NT2/D1 (cell line): ENCODE data around the gene WFDC5.

Source experiments
- DNase-seq: peaks from one replicate; pipeline ENCODE4 v3.0.0-alpha.2; 2011; ENCODE audit warnings: low read depth, low spot score
- H3K27me3 ChIP-seq: 2 replicates; pipeline ENCODE4 v1.6.0; 2011; ENCODE audit warnings: mild to moderate bottlenecking; ENCODE audit not compliant: insufficient read length, insufficient read depth
- H3K36me3 ChIP-seq: 2 replicates; pipeline ENCODE4 v1.6.1; 2011; ENCODE audit warnings: mild to moderate bottlenecking, low read length, mixed read lengths; ENCODE audit not compliant: insufficient read depth, insufficient read length
- H3K4me1 ChIP-seq: 2 replicates; pipeline ENCODE4 v1.5.1; 2011; ENCODE audit not compliant: insufficient read depth, insufficient read length
- H3K4me3 ChIP-seq: 2 replicates; pipeline ENCODE4 v1.5.1; 2011; ENCODE audit warnings: low read depth; ENCODE audit not compliant: insufficient read length
- H3K9ac ChIP-seq: 2 replicates; pipeline ENCODE4 v1.6.0; 2011; ENCODE audit warnings: low read depth; ENCODE audit not compliant: insufficient read length
- H3K9me3 ChIP-seq: 2 replicates; pipeline ENCODE4 v1.5.1; 2011; ENCODE audit warnings: mild to moderate bottlenecking, low read length; ENCODE audit not compliant: insufficient read depth
- SUZ12 ChIP-seq: IDR thresholded peaks from 2 replicates; pipeline ENCODE4 v1.6.1; 2011; ENCODE audit not compliant: insufficient read length, insufficient read depth; ENCODE audit errors: extremely low read depth
- YY1 ChIP-seq: IDR thresholded peaks from 2 replicates; pipeline ENCODE4 v1.6.1; 2011; ENCODE audit not compliant: insufficient read length, insufficient read depth
- ZNF274 ChIP-seq: IDR thresholded peaks from 2 replicates; pipeline ENCODE4 v1.6.1; 2011; ENCODE audit warnings: mild to moderate bottlenecking, low read depth, low read length

The WFDC5 gene

DNA sequence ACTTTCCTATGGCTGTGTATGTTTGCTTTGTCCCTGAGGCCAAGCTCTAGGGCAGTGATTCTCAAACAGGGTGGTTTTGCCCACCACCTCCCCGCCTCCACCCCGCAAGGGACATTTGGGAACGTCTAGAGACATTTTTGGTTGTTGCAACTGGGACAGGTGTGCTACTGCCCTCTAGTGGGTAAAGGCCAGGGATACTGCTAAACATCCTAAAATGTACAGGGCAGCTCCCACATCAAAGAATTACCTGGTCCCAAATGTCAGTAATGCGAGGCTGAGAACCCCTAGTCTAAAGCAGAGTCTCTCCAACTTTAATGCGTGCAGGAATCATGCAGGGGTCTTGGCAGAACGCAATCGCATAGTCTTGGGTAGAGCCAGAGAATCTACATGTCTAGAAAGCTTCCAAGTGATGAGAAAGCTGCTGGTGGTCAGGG, 19.2 kb downstream of the WFDC5 start:
- H3K4me1 ChIP-seq: no peaks in the 10 kb centered on the region
- H3K9ac ChIP-seq: no peak overlapping the region
- H3K27me3 ChIP-seq: peaks cover 41% of the 10 kb centered on the region
- H3K9me3 ChIP-seq: no peaks in the 10 kb centered on the region; the same call in 1 of the 2 replicates
- H3K4me3 ChIP-seq: no peak overlapping the region
- DNase-seq: peak; percentile 63
- H3K36me3 ChIP-seq: peaks cover 4% of the 10 kb centered on the region
- TF ChIP-seq YY1 (no peak), ZNF274 (no peak), SUZ12 (no peak)

DNA sequence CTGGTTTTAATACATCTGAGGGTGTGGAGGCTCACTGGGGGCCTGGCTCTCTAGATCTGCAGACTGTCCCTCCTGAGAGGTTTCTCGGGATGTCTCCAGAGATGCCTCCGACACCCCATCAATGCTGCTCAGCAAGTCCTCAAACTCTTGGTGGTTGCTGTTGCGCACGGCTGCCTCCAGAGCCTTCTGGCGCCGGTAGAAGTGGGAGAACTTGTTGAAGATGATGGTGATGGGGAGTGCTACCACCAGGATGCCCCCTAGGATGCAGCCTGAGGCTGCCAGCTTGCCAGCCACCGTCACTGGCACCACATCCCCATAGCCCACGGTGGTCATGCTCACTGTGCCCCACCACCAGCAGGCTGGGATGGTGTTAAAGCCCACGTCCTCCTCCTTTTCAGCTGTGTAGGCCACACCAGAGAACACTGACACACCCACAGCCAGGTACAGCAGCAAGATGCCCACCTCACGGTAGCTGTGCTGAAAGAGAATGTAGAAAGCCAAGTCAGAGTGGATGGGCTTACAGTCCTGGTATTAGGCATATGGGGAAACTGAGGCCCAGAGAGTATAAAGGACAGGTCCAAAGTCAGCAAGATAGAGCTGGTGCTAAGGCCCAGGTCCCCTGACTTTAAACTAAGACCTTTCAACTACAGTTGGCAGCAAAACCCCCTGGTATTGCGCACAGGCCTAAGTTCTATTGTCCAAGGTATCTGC, 20.0 kb downstream of the WFDC5 start:
- no peak overlapping the region for H3K9ac ChIP-seq
- TF ChIP-seq ZNF274 (no peak), SUZ12 (no peak), YY1 (no peak)
- H3K36me3 ChIP-seq: peaks cover 4% of the 10 kb centered on the region
- DNase-seq: no peak
- no peak overlapping the region for H3K4me3 ChIP-seq
- peaks cover 33% of the 10 kb centered on the region for H3K27me3 ChIP-seq
- no peaks in the 10 kb centered on the region; the same call in 1 of the 2 replicates for H3K9me3 ChIP-seq
- no peaks in the 10 kb centered on the region for H3K4me1 ChIP-seq

DNA sequence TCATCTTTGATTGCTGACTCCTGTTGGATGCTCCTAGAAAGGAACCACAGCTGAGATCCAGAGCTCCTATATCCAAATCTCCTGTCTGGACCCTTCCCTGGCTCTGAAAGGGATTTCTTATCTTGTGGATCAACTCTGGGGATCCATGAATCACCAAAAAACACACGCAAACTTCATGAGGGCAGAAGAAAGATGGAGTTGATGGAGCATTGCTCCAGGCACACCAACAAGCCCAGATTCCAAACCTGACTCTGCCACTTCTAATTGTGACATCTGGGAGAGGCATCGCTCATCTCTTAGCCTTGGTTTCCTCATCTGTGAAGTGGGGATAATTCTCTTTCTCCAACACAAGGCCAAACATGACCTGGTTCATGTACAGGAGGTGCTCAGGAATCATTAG, 20.8 kb downstream of the WFDC5 start:
- no peak overlapping the region for H3K9ac ChIP-seq
- DNase-seq: no peak
- no peak for TF ChIP-seq YY1
- TF ChIP-seq ZNF274: no peak
- TF ChIP-seq SUZ12: no peak
- peaks cover 25% of the 10 kb centered on the region for H3K27me3 ChIP-seq
- H3K4me3 ChIP-seq: no peak overlapping the region
- H3K4me1 ChIP-seq: no peaks in the 10 kb centered on the region
- no peaks in the 10 kb centered on the region; the same call in 1 of the 2 replicates for H3K9me3 ChIP-seq
- H3K36me3 ChIP-seq: peaks cover 4% of the 10 kb centered on the region

DNA sequence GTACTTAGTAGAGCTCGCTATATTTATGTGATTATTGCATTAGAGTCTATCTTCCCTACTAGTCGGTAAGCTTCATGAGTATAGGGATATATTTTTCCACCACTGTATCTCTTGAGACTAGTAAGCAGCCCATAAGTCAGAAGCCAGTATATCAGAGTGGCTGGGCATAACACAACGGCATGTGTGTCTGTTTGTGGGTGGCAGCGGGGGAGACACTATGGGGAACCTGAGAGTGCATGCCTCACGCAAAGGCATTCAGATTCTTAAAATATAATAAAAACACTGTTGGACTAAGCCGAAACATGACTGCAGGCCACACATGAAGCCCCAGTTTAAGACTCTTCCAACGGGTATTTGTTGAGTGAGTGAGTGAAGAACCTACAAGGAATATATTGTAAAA, 22.1 kb downstream of the WFDC5 start:
- TF ChIP-seq SUZ12: no peak
- TF ChIP-seq ZNF274: no peak
- no peak for TF ChIP-seq YY1
- no peak for DNase-seq
- peaks cover 4% of the 10 kb centered on the region for H3K36me3 ChIP-seq

DNA sequence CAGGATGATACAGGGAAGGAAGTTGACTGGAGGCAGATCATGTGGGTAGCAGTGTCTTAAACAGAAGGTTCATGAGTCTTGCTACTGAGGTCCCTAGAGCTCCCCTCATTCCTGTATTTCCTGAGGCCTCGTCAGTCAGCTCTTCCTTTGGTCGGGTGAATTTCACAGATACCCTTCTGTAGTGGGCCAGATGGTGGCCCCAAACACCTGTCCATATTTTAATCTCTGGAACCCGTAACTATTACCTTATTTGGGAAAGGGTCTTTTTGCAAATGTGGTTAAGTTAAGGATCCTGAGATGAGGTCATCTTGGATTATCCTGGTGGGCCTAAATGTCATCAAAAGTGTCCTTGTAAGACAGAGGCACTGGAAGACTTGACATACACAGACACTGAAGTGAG, 23.6 kb downstream of the WFDC5 start:
- Histone ChIP-seq H3K27me3 (peaks cover 4% of the 10 kb centered on the region), H3K4me1 (no peaks in the 10 kb centered on the region), H3K36me3 (peaks cover 4% of the 10 kb centered on the region), H3K9me3 (no peaks in the 10 kb centered on the region), H3K9ac (no peak overlapping the region), H3K4me3 (no peak overlapping the region)
- DNase-seq: no peak
- TF ChIP-seq YY1 (no peak), SUZ12 (no peak), ZNF274 (no peak)

More for the DNA sequence above, 22.1 kb downstream of the WFDC5 start:
- no peak overlapping the region for H3K4me3 ChIP-seq
- no peaks in the 10 kb centered on the region; the same call in 1 of the 2 replicates for H3K9me3 ChIP-seq
- no peak overlapping the region for H3K9ac ChIP-seq
- peaks cover 16% of the 10 kb centered on the region for H3K27me3 ChIP-seq
- no peaks in the 10 kb centered on the region for H3K4me1 ChIP-seq

DNA sequence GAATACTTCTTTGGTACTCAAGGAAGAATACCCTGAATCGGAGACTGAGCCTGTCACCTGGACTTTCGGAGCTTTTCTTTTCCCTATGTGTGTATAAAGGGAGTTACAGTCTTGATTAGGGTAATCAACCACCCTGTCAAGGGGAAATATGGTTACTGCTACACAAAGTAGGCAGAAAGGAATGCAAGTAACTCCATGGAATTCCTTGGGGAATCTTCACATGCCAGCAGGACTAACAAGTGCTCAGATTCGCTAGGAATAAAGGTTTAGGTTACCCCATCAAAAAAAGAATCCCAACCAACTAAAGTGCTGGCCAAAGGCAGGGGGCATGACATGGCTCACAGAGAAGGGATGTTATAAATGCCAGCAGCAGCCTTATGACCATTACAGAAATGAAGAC, 24.5 kb downstream of the WFDC5 start:
- H3K4me3 ChIP-seq: no peak overlapping the region
- no peaks in the 10 kb centered on the region for H3K4me1 ChIP-seq
- H3K27me3 ChIP-seq: no peaks in the 10 kb centered on the region
- no peaks in the 10 kb centered on the region for H3K9me3 ChIP-seq
- no peak for TF ChIP-seq YY1
- TF ChIP-seq ZNF274: no peak
- no peak for TF ChIP-seq SUZ12
- DNase-seq: no peak
- H3K9ac ChIP-seq: no peak overlapping the region
- peaks cover 4% of the 10 kb centered on the region for H3K36me3 ChIP-seq

DNA sequence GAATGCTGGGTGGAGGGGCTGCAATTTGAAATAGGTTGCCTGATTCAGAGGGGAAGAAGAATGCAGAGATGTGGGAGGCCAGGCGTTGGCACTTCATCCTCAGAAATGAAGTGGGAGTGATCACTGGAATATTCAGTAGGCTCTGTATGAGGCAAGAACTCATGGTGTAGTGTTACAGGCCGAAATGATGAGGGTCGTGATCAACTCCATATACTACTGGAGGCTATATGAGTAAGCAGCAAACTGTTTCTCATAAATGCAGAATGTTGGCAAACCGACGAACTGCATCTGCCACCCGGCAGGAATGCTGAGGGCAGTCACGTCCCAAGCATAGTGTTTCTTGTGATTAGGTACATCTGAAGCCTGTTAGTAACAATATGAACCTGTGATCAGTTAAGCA, 26.7 kb downstream of the WFDC5 start:
- H3K9me3 ChIP-seq: no peaks in the 10 kb centered on the region
- TF ChIP-seq SUZ12 (no peak), ZNF274 (no peak), YY1 (no peak)
- no peak overlapping the region for H3K9ac ChIP-seq
- DNase-seq: no peak
- no peaks in the 10 kb centered on the region for H3K36me3 ChIP-seq
- no peaks in the 10 kb centered on the region for H3K27me3 ChIP-seq
- H3K4me3 ChIP-seq: no peak overlapping the region
- H3K4me1 ChIP-seq: no peaks in the 10 kb centered on the region
